ENCODE measurements around the gene AAMDC.
"Not testable (repeated sequence)": the region's sequence is repeated elsewhere in the genome, so short reads cannot be mapped to it uniquely, and the experiment has no call there.

AAMDC gene

DNA sequence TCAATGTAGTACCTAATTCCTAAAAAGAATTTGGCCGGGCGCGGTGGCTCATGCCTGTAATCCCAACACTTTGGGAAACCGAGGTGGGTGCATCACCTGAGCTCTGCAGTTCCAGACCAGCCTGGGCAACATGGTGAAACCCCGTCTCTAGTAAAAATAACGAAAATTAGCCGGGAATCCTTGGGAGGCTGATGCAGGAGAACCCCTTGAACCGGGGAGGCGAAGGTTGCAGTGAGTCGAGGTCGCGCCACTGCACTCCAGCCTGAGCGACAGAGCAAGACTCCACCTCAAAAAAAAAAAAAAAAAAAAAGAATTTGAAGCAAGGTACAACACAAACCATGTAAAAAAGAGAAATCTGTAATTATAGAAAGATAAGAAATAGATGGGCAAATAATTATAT is 1.2 kb downstream of the AAMDC start:
- DNase-seq, result not testable (repeated sequence)

DNA sequence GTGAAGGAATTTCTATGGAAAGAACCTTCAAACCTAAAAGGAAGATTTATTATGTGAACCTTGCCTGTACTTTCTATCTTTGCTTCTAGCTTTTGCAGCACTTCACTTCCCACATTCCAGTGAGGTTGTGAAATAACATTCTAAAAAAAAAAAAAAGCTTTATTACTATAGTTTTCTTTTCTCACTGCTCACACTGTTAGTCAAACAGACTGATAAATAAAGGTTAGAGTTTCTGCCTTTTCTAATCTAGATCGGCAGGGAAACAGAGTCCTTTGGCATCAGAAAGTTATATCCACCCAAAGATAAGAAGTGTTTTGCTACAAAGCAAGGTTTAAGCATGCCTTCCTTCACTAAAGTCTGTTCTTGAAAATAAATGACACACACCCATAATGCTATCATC is 2.8 kb downstream of the AAMDC start:
- DNase-seq, result no peak

DNA sequence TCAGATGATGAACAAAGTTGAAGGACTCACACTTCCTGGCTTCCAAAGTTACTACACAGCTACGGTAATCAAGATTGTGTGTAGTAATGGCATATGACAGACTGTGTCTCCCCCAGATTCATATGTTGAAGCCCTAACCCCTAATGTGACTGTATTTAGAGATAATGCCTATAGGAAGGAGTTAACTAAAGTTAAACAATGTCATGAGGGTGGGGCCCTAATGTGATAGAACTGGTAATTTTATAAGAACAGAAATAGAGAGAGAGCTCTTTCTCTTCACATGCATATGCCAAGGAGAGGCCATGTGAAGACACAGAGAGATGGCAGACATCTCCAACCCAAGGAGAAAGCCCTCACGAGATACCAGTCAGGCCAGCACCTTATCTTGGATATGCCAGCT is 8.0 kb downstream of the AAMDC start:
- DNase-seq, result no peak

DNA sequence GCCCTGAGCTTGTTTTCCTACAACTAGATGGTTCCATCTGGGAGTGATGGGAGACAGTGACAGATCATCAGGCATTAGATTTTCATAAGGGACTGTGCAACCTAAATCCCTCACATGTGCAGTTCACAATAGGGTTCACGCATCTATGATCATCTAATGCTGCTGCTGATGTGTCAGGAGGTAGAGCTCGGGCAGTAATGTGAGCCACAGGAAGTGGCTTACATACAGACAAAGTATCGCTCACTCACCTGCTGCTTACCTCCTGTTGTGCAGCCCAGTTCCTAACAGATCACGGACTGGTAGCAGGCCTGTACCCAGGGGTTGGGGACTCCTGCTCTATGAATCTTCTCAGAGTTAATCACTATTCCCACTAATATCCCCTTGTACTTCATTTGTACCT is 12.4 kb downstream of the AAMDC start:
- DNase-seq, result no peak

DNA sequence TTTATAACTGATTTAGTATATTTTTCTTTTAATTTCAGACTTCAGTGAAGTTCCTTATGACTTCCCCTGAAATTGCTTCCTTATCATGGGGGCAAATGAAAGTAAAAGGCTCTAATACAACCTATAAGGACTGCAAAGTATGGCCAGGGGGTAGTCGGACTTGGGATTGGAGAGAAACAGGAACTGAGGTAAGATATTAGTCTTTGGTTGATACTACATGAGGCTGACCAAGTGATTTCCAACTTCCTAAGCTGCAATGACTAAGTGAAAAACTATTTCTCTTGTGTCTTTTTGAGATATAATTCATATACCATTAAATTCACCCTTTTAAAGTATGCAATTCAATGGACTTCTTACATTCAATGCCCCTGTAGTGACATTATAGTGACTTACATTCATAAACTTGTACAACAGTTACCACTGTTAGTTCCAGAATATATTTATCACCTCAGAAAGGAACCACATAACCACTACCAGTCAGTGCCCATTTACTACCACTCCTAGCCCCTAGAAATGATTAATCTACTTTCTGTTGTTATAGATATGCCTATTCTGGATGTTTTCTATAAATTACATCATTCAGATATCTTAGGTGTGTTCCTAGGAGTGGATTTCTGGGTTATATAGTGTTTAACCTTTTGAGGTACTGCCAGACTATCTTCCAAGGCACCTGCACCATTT is 21.6 kb downstream of the AAMDC start:
- DNase-seq, result no peak

DNA sequence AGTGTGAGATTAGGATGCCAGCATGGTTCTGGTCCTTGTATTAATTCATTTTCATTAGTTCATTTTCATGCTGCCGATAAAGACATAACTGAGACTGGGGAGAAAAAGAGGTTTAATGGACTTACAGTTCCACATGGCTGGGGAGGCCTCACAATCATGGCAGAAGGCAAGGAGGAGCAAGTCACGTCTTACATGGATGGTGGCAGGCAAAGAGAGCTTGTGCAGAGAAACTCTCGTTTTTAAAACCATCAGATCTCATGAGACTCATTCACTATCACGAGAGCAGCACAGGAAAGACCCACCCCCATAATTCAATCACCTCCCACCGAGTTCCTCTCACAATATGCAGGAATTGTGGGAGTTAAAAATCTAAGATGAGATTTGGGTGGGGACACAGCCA is 22.8 kb downstream of the AAMDC start:
- DNase-seq, result not testable (repeated sequence)

DNA sequence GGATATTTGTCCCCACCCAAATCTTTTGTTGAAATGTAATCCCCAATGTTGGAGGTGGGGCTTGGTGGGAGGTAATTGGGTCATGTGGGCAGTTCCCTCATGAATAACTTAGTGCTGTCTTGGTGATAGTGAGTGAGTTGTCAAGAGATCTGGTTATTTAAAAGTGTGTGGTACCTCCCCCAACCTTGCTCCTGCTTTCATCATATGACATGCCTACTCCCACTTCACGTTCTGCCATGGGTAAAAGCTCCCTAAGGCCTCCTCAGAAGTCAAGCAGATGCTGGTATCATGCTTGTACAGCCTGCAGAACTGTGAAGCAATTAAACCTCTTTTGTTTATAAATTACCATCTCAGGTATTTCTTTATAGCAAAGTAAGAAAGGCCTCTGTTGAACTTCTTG is 30.6 kb downstream of the AAMDC start:
- no peak for DNase-seq

DNA sequence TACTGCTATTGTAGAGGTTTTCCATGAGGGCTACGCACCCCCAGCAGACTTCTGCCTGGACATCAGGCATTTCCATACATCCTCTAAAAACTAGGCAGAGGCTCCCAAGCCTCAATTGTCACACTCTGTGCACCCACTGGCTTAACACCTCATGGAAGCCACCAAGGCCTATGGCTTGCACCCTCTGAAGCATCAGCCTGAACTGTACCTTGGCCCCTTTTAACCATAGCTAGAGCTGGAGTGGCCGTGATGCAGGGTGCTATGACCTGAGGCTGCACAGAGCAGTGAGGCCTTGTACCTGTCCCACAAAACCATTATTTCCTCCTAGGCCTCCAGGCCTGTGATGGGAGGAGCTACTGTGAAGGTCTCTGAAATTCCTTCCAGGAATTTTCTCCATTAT is 33.9 kb downstream of the AAMDC start:
- DNase-seq, result no peak

DNA sequence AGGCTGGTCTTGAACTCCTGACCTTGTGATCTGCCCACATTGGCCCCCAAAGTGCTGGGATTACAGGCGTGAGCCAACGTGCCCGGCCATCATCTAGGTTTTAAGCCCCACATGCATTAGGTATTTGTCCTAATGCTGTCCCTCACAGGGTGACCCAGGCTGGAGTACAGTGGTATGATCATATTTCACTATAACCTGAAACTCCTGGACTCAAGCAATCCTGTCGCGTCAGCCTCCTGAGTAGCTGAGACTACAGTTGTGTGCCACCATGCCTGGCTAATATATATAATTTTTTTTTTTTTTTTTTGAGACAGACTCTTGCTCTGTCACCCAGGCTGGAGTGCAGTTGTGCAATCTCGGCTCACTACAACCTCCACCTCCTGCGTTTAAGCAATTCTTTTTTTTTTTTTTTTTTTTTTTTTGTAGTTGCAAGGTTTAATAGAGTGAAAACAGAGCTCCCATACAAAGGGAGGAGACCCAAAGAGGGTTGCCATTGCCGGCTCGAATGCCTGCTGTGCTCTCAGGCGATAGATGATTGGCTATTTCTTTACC is 37.0 kb downstream of the AAMDC start:
- not testable (repeated sequence) for DNase-seq

DNA sequence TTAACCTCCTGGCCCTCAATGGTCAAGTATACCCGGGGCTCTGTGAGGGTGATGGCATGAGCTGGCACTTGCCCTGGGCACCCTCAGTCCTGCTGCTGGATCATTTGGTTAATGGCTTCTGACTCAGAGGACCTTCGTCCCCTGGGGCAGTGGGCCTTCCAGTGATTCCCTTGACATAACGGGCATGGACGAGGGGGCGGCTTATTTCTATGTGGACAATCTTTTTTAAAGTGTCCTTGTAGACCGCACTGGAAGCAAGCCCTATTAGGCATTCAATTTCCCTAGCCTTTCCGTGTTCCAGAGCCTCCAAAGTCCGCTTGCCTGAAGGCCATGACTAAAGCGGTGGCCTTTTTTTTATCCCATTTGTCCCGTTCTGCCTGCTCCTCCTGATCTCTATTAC is 40.5 kb downstream of the AAMDC start:
- DNase-seq, result not testable (repeated sequence)

DNA sequence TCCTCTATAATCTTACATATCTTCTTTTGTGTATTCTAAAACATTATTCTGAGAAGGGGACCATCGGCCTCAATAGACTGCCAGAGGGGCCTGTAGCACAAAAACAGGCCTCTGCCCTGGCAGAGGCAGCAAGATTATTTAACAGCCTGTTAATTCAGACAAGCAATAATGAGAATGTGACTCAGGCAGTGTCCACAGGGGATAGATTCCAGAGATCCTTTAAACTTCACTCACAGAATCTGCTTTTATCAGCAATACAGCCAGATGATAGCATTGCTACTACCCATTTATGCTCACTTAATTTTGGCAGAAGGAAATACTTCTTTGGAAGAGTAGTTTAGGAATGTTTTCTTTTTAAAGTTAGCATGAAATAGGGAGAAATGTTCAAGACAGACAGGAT is 44.9 kb downstream of the AAMDC start:
- no peak for DNase-seq

DNA sequence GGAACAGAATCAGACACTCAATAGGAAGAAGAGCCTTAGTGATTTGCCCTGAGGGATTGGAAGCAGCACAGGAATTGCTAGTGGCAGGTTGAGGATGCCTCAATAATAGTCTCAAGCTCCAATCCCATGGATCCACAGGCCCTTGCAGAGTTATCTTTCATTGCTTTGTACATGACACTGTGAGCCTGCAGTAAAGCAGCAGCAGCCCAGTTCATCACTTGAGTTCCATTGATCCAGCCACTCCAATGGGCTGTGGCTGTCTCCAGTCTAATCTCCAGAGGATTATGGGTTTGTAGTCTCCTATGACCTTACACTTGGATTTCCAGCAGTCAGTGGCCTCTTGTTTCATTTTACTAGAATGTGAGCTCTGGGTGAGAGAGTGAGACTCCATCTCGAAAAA is 45.4 kb downstream of the AAMDC start:
- DNase-seq, result no peak

DNA sequence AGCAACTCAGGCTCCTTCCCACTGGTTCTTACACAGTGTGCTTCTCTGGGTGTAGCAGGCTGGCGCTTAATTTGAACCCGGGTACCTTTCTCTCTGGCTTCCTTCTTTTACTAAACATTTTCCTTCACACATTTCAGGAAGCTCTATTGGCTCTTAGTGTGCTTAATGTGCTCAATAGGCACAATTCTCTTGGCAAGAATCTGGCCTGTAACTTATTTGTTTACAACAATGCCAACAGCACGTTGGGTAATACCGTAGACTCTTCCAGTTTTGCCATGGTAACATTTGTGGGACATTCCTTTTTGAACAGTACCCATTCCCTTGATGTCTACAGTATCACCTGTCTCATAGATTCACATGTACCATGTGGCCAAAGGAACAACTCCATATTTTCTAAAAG is 47.8 kb downstream of the AAMDC start:
- DNase-seq, result no peak

DNA sequence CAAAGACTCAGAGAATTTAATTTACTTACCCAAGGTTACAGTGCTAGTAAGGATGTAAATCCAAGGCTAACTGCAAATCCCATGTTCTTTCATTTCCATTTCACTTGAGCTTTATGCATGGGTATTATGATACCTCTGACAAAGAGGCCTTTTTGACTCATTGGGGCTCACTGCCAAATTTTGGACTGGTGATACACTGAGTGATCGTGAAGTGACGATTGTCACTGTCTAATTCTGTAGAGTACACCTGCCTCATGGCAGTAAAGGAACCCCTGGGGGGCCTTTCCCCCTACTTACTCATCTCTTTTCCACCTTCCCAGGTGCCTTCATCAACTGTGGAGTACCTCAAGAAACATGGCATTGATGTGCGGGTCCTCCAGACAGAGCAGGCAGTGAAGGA is 50.9 kb downstream of the AAMDC start:
- no peak for DNase-seq

DNA sequence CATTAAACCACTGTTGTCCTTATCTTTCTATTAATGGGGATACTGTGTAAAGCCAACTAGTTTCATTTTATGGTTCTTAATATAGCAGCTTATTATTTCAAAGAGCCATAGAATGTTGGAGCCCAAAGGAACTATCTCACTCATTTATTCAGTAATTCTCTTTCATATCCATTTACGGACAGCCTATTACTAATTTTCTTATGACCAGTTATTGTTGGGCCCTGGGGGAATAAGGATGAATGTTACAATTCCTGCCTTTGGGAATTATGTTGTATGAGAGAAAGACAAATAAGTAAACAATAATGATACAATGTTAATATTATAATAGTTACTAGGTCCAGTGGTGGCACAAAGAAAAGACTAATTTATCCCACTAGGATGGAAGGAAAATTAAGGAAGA is 52.4 kb downstream of the AAMDC start:
- DNase-seq, result no peak

DNA sequence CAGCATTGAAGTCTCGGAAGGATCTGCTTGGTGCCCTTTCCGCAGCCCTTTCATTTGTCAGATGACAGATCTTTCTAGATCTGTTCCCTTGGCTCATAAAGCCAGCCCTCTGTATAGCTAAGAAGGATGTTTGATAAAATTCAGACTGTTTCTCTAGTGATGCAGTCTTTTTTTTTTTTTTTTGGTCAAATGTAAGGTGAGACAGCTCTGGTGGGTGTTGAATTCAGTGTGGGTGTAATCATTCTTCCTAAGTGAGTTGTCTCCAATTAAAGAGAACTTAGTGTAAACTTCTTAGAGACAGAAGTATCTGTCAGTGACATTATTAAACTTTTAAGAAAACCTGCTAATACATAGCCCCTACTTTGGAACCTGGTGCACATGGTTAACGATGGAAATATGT is 53.3 kb downstream of the AAMDC start:
- DNase-seq, result no peak

DNA sequence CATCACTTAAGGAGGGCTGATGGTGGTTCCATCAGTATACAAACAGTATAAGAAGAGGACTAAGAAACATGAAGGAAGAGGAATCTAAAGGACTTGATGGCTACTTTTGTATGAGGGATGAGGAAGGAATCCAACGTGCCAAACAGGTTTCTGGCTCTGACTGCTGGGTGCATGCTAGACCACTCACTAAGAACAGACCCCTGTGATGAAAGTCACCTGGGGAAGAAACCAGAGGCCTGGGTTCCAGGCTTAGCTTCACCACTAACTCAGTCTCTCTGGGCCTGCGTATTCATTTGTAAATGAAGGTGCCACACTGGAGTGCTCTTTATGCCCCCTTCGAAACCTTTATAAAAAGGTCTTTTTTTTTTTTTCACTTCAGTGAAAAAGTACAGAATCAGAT is 55.1 kb downstream of the AAMDC start:
- DNase-seq, result no peak

DNA sequence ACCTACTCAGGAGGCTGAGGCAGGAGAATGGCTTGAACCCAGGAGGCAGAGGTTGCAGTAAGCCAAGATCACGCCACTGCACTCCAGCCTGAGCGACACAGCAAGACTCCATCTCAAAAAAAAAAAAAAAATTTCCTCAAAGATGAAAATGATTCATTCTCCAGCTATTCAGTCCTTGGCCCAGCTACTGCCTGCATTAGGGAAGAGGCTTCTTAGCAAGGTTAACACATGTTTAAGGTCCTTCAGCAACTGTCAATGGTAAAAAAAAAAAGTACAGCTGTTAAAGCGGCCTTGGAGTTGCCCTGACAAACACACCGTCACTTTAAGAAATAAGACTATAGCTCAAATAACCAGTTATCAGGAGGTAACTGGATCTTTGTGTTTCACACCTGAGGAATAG is 57.3 kb downstream of the AAMDC start:
- DNase-seq, result not testable (repeated sequence)

DNA sequence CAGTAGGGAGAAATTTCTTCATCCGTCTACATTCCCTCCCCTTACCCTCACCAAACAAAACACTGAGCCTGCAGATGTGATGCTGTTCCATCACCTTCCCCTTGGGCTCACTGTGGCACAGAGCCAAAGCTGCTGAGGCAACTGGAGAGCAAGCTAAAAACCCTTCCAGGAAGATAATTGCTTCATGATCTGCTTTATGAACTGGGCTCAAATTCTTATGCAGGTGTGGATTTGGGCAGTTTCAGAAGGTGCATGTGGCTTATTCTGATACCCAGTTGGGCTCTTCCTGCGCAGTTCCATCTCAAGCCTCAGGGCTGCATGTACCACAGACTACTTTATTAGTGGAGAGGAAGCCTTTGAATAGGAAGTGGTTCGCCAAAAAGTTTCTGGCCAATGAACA is 58.3 kb downstream of the AAMDC start:
- DNase-seq, result no peak

DNA sequence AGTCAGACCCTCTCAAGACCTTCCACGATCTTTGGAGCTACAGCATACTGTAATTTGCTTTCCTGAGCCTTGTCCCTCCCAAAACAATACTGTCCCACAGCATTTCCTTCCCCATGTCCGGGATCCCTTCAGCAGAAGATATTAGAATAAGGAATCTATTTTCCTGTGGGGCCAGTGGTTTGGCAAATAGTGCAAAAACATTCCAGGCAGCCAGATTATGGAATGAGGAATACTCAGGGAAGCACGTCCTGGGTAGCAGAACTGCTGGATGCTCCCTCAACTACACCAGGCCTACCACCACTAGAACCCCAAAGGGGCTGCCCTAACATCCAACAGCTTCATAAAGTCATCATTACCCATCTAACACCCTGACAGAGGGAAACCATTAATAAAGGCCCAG is 61.5 kb downstream of the AAMDC start:
- DNase-seq, result no peak

DNA sequence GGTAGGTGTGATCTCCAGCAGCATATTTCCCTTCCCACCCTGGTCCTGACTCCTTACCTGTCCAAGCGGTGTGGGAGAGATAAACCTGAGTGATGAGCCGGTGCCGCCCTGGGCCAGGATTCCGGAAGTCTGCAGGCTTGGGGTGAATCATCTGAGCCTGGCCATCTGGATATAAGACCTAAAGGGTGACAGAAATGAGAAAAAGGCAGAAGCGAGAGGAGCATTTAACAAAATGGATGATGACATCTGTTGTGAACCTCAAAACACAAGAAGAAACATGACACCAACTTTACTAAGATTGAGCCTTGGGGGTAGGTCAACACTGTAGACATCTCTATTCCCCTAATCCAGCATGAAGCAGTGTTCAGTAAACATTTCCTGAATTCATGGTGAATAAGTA is 62.8 kb downstream of the AAMDC start:
- no peak for DNase-seq

DNA sequence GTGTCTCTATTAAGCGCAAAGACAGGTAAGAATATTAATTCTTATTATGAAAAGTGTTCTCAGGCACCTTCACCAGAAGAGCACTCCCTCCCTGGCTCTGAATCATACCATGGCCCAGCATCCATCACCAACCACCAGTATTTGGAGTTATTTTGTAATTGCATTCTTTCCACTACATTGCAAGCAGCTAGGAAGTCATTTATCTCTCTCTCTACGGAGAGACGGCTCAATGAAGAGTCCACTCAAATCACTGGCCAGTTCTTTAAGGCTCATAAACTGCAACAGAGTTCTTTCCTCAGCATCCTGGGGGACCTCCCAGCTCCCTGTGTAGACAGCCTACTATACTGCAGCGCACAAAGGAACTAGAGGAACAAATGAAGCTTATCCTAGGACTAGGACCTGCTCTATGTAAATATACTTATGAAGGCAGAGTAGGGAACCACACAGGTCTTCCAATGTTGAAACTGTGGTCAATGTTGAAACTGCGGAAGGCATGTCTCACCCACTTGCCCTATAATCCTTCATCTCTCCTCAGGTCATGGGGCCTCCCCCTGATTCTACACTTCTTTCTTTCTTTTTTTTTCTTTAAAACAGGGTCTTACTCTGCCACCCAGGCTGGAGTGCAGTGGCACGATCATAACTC is 63.4 kb downstream of the AAMDC start:
- DNase-seq, result no peak

DNA sequence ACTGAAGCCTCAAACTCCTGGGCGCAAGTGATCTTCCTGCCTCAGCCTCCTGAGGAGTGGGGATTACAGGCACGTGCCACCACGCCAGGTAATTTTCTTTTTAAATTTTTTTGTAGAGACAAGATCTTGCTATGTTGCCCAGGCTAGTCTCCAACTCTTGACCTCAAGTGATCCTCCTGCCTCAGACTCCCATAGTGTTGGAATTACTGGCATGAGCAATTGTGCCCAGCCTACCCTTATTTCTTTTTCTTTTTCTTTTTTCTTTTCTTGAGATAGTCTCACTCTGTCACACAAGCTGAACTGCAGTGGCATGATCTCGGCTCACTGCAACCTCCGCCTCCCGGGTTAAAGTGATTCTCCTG is 63.9 kb downstream of the AAMDC start:
- no peak for DNase-seq

DNA sequence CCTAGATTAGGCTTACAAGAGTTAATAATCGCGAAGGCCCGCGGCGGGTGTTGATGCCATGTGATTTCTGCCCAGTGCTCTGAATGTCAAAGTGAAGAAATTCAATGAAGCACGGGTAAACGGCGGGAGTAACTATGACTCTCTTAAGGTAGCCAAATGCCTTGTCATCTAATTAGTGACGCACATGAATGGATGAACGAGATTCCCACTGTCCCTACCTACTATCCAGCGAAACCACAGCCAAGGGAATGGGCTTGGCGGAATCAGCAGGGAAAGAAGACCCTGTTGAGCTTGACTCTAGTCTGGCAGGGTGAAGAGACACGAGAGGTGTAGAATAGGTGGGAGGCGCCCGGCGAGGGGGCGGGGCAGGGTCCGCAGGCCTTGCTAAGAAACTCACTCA is 65.5 kb downstream of the AAMDC start:
- DNase-seq, result no peak

DNA sequence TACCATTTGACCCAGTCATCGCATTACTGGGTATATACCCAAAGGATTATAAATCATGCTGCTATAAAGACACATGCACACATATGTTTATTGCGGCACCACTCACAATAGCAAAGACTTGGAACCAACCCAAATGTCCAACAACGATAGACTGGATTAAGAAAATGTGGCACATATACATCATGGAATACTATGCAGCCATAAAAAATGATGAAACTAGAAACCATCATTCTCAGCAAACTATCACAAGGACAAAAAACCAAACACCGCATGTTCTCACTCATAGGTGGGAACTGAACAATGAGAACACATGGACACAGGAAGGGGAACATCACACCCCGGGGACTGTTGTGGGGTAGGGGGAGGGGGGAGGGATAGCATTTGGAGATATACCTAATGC is 68.1 kb downstream of the AAMDC start:
- DNase-seq, result not testable (repeated sequence)
